Measurements from ENCODE around the gene KCP.

The KCP gene

DNA sequence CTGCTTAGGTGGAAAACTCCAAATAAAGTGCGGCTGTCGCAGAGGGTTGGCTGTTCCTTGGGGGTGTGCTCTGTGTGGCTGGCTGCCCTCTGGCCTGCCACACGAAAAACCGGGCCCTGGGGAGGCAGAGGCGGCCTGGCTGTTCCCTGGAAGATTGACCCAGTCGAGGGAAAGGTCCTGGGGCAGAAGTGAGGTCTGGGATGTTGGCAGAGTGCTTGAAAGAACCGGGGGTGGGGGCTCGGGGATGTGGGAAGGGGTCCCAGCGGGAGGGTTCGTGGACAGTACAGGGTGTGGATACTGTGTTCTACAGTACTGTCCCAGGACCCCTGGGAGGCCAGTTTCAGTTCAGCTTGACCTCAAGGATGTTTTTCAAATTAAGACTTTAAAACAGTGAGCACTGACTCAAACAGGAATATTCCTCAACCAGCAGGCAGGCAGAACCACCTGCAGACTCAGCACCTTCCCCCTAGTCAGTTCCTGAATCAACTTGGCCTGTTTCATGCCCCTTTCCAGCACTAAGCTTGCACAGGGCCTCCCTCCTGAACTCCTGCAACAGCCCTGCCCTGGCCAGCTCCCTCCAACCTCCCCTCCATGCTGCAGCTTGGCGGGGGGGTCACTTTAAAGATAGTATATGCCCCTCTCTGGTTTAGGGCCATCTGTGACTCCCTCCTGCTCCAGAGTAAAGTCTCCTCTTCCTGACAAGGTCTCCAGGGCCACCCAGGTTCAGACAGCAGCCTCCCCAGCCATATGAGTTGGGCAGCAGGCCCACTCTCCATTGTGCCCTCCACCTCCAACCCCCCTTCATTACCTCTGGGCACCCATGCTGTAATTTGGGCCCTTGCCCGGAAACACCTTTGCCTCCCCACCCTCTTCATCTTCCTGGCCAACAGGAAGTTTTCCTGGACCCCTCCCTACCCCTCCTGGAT, 51.0 kb downstream of the KCP start:
- TF ChIP-seq YY1 (IDR thresholded peaks at IDR 0.05; ENCODE audit: low read depth): no peak
- 0 out of 2 replicates have a peak, but pooled peaks have one; percentile 6 for TF ChIP-seq NFIC (IDR thresholded peaks at IDR 0.05)

DNA sequence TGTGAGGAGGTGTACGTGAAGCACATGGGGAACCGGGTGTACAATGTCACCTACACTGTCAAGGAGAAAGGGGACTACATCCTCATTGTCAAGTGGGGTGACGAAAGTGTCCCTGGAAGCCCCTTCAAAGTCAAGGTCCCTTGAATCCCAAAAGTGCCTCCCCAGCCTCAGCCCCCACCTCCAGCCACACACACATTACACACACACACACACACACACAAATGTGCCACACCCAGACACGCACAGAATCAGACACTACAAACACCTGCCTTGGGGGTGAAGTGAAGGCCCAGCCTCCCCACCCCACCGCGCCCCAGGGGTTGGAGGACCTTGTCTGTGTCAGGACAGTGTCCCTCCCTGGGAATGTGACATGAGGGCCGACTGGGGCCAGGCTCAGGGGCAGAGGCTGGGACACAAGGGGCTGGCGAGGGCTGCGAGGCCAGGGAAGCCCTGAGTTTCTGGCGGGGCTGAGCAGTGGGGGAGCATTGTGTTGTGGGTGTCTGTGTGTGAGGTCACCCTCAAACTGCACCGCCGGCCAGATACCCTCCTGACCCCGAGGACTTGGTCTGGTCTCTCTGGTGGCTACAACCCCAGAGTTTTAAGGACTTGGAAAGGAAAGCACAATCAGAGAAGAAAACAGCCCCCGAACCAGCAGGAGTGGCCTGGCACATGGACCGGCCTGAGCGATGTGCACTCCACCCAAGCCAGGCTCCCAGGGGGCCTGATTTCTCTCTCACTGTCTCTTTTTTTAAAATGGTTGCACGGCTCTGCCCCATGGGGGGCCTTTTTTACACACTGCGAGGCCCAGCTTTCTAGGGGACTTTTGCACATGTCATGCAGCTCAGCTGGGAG, 51.9 kb downstream of the KCP start:
- TF ChIP-seq, protein P1, sequence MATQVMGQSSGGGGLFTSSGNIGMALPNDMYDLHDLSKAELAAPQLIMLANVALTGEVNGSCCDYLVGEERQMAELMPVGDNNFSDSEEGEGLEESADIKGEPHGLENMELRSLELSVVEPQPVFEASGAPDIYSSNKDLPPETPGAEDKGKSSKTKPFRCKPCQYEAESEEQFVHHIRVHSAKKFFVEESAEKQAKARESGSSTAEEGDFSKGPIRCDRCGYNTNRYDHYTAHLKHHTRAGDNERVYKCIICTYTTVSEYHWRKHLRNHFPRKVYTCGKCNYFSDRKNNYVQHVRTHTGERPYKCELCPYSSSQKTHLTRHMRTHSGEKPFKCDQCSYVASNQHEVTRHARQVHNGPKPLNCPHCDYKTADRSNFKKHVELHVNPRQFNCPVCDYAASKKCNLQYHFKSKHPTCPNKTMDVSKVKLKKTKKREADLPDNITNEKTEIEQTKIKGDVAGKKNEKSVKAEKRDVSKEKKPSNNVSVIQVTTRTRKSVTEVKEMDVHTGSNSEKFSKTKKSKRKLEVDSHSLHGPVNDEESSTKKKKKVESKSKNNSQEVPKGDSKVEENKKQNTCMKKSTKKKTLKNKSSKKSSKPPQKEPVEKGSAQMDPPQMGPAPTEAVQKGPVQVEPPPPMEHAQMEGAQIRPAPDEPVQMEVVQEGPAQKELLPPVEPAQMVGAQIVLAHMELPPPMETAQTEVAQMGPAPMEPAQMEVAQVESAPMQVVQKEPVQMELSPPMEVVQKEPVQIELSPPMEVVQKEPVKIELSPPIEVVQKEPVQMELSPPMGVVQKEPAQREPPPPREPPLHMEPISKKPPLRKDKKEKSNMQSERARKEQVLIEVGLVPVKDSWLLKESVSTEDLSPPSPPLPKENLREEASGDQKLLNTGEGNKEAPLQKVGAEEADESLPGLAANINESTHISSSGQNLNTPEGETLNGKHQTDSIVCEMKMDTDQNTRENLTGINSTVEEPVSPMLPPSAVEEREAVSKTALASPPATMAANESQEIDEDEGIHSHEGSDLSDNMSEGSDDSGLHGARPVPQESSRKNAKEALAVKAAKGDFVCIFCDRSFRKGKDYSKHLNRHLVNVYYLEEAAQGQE (IDR thresholded peaks at IDR 0.05; ENCODE audit: low read depth): no peak
- TF ChIP-seq TAF1 (IDR thresholded peaks at IDR 0.05; ENCODE audit: low read depth) (no peak), FOXM1 (IDR thresholded peaks at IDR 0.05; ENCODE audit: borderline replicate concordance, low read depth) (no peak), NFIC (IDR thresholded peaks at IDR 0.05) (no peak), EP300 (IDR thresholded peaks at IDR 0.05; ENCODE audit: borderline replicate concordance) (no peak), TCF12 (IDR thresholded peaks at IDR 0.05; ENCODE audit: low read depth) (no peak), USF1 (IDR thresholded peaks at IDR 0.05) (no peak), ZBTB7A (IDR thresholded peaks at IDR 0.05; ENCODE audit: low read depth) (no peak), CREB1 (IDR thresholded peaks at IDR 0.05; ENCODE audit: low read depth) (no peak), RAD21 (IDR thresholded peaks at IDR 0.05; ENCODE audit: low read depth) (no peak)

GRCh38 chr7:128856001-128856718, 54.3 kb downstream of the KCP start:
- TF ChIP-seq EP300 (IDR thresholded peaks at IDR 0.05; ENCODE audit: borderline replicate concordance) (no peak), CEBPB (IDR thresholded peaks at IDR 0.05) (no peak), MAX (IDR thresholded peaks at IDR 0.05) (no peak), NFIC (IDR thresholded peaks at IDR 0.05) (no peak), EGR1 (IDR thresholded peaks at IDR 0.05) (no peak), RAD21 (IDR thresholded peaks at IDR 0.05; ENCODE audit: low read depth) (no peak), TCF12 (IDR thresholded peaks at IDR 0.05; ENCODE audit: low read depth) (no peak)
- TF ChIP-seq, protein P1 (IDR thresholded peaks at IDR 0.05; ENCODE audit: low read depth): no peak

DNA sequence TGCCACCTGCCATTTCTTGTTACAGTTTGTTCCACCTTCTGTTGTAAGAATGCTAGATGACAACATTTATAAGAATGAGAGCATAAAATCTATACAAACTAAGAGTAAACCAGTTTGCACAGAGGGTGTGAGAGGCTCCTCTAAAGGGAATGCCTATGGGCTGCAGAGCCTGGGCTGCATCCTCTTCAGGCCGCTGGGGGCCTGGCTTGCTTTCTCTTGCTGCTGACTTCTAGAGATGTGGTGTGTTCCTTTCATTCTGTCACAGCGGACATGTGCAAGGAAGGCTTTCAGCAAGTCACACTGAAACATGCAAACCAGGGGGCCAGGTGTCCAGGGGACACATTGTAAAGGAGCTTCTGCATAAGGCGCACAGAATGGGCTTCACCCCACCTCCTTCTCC, 55.0 kb downstream of the KCP start:
- TF ChIP-seq, protein P1 (IDR thresholded peaks at IDR 0.05; ENCODE audit: low read depth): no peak
- TF ChIP-seq RAD21 (IDR thresholded peaks at IDR 0.05; ENCODE audit: low read depth) (no peak), MAX (IDR thresholded peaks at IDR 0.05) (no peak), CREB1 (IDR thresholded peaks at IDR 0.05; ENCODE audit: low read depth) (no peak), TAF1 (IDR thresholded peaks at IDR 0.05; ENCODE audit: low read depth) (no peak), TEAD4 (IDR thresholded peaks at IDR 0.05) (no peak), USF1 (IDR thresholded peaks at IDR 0.05) (no peak)
